Heart left ventricle (tissue), 13 donors: ENCODE data around the gene PBX3.

Experiments
- POLR2A ChIP-seq, 2 donors: fragments of 450-650 bp; IDR thresholded peaks; one replicate each; pipeline ENCODE4 v1.6.1; 2017; ENCODE audit warnings: antibody characterized with exemption in 2 of 2, mild to moderate bottlenecking in 2 of 2, moderate library complexity in 2 of 2
- TF ChIP-seq, protein P1 (sequence below), 12 donors: fragments of 200-600 bp; sonication (generic) in 4 of 12; IDR thresholded peaks; one replicate each; pipeline versions ENCODE4 v1.5.0 to v1.8.0; 2018 to 2022; ENCODE audit warnings: antibody characterized with exemption in 12 of 12, mild to moderate bottlenecking in 5 of 12
- donor health status: ischemic (EF 13 %, LVEDD 7.1; RV severe dilation, severe dysfunction).
- donor health status: DM: no; HTN: yes; CAD: no.
- donor health status: DM: no; HTN: no; CAD: no.
- donor health status: ischemic (EF 25% LVEDD 6.9; RV normal size, moderate dysfunction).
- donor health status: ischemic (EF 25% LVEDD 5.7; RV mildly dilated, moderate dysfunction).
- donor health status: ischemic (EF 35%, LVEDD 5.7; RV mildly dilated, moderate dysfunction).
- donor health status: nonischemic (EF 11% LVEDD 7.7; RV severe dilation, severe dysfunction).
- donor health status: DM: yes; HTN: yes; CAD: no.
- donor health status: PGD.
- donor health status: ischemic (EF 29% LVEDD 5.4; RV normal size, mild dysfunction).
- donor health status: nonischemic (EF 23%, LVEDD 6.1; RV moderate dilation, normal function).

DNA sequence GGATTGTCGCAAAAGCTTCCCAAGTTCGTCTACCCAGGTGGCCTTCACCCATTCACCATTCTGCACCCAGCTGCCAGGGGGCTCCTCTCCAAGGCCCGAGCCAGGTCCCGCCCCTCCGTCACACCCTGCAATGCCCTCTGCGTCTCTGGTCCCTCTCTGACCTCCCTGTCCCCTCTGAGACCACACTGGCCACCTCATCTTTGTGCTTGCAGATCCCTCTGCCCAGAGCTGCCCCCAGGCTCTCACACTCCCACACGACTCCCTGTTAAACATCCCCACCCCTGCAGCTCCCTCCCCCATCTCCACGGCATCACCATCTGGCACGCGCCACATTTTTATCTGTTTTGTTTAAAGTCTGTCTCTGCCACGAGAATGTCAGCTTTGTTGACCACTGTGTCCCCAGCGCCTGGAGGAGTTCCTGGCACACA is 243.6 kb downstream of the PBX3 start:
- TF ChIP-seq POLR2A (IDR thresholded peaks at IDR 0.05): no peak
- TF ChIP-seq, protein P1, sequence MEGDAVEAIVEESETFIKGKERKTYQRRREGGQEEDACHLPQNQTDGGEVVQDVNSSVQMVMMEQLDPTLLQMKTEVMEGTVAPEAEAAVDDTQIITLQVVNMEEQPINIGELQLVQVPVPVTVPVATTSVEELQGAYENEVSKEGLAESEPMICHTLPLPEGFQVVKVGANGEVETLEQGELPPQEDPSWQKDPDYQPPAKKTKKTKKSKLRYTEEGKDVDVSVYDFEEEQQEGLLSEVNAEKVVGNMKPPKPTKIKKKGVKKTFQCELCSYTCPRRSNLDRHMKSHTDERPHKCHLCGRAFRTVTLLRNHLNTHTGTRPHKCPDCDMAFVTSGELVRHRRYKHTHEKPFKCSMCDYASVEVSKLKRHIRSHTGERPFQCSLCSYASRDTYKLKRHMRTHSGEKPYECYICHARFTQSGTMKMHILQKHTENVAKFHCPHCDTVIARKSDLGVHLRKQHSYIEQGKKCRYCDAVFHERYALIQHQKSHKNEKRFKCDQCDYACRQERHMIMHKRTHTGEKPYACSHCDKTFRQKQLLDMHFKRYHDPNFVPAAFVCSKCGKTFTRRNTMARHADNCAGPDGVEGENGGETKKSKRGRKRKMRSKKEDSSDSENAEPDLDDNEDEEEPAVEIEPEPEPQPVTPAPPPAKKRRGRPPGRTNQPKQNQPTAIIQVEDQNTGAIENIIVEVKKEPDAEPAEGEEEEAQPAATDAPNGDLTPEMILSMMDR (IDR thresholded peaks at IDR 0.05): no peak
